HCT116 (cell line): ENCODE data around the gene STX1A.

ENCODE experiments used
- CTCF ChIP-seq, 3 experiments: fragments of 200-600 bp in 1 of 3; sonication (generic) in 1 of 3; IDR thresholded peaks in 2 of 3; conservative IDR thresholded peaks in 1 of 3; 2 replicates each; pipeline ENCODE4 v1.5.1; 2012 to 2017; ENCODE audit warnings: low read depth in 2 of 3, low read length in 2 of 3, antibody characterized with exemption in 1 of 3, borderline replicate concordance in 1 of 3, control low read depth in 1 of 3, mild to moderate bottlenecking in 1 of 3, mixed read lengths in 1 of 3, mixed run types in 1 of 3, moderate library complexity in 1 of 3; ENCODE audit not compliant: insufficient read depth in 1 of 3
- ELF1 ChIP-seq: IDR thresholded peaks from 2 replicates; pipeline ENCODE4 v1.6.1; 2012; ENCODE audit warnings: low read depth, borderline replicate concordance
- EZH2 ChIP-seq: fragments of 200-600 bp; sonication (generic); IDR thresholded peaks from 2 replicates; pipeline ENCODE4 v1.6.1; 2017; ENCODE audit warnings: antibody characterized with exemption, mixed run types
- EZH2phosphoT487 ChIP-seq: fragments of 200-600 bp; IDR thresholded peaks from 2 replicates; pipeline ENCODE4 v1.6.1; 2018; ENCODE audit warnings: antibody characterized with exemption, borderline replicate concordance
- POLR2A ChIP-seq: IDR thresholded peaks from 2 replicates; pipeline ENCODE4 v1.7.0; 2011; ENCODE audit warnings: borderline replicate concordance; ENCODE audit not compliant: insufficient read depth, insufficient read length; ENCODE audit errors: extremely low read depth
- RAD21 ChIP-seq: IDR thresholded peaks from 2 replicates; pipeline ENCODE4 v1.6.1; 2012; ENCODE audit warnings: low read depth, mild to moderate bottlenecking
- ZNF274 ChIP-seq: fragments of 200-500 bp; sonication (Bioruptor generic); IDR thresholded peaks from 2 replicates; pipeline ENCODE4 v1.6.1; 2014; ENCODE audit warnings: mild to moderate bottlenecking, low read depth, low read length, inconsistent platforms

- TF ChIP-seq RAD21 = no peak
- no peak for TF ChIP-seq POLR2A
- no peak for TF ChIP-seq CTCF (IDR thresholded peaks at IDR 0.05 in 2 of 3, conservative IDR thresholded peaks at IDR 0.05 in 1 of 3; ENCODE audit: borderline replicate concordance in 1 of 3, insufficient read depth in 1 of 3, low read depth in 2 of 3, low read length in 2 of 3)
- TF ChIP-seq ELF1 = no peak
- no peak for TF ChIP-seq ZNF274
- no peak for TF ChIP-seq EZH2phosphoT487
- TF ChIP-seq EZH2 = no peak
Measured at GRCh38 chr7:73702665-73703064, 16.8 kb downstream of the STX1A start.
